BJ (cell line): Measurements from ENCODE around the gene ZNF467. TPM values are rescaled to one million over a fixed set of nuclear protein-coding genes. Genes with fewer than 3 reads are reported as not detected.

Source experiments
- CTCF ChIA-PET: fragments of 350-600 bp; formaldehyde crosslinking; extraction: SDS; loops from one replicate; lab custom pipeline; 2021; ENCODE audit warnings: antibody characterized with exemption, inconsistent platforms; lab: Yijun Ruan, JAX
- POLR2A ChIA-PET: fragments of 300-600 bp; sonication (Branson Sonifier 250); formaldehyde crosslinking; extraction: SDS; loops from one replicate; lab custom pipeline; 2021; ENCODE audit warnings: antibody characterized with exemption; lab: Charles Lee
- DNase-seq: peaks from one replicate; pipeline ENCODE4 v3.0.0-alpha.2; 2011; ENCODE audit warnings: low read depth
- H3K27me3 ChIP-seq: 2 replicates; pipeline ENCODE4 v1.6.0; 2011; ENCODE audit warnings: low read length; ENCODE audit not compliant: control insufficient read depth, insufficient read depth
- H3K36me3 ChIP-seq: 2 replicates; pipeline ENCODE4 v1.5.1; 2011; ENCODE audit warnings: low read length; ENCODE audit not compliant: control insufficient read depth, insufficient read depth
- H3K4me3 ChIP-seq: 2 replicates; pipeline ENCODE4 v1.5.1; 2011; ENCODE audit warnings: low read depth, mild to moderate bottlenecking, control low read depth, low read length
- CTCF ChIP-seq: IDR thresholded peaks from 2 replicates; pipeline ENCODE4 v1.5.1; 2011; ENCODE audit warnings: low read depth, mild to moderate bottlenecking, control low read depth, inconsistent platforms, low read length, moderate library complexity; ENCODE audit not compliant: insufficient read depth
- polyA plus RNA-seq: library from polyadenylated mRNA; depleted of rRNA; stranded (reverse); fragments of >200 nt; gene quantifications from 2 replicates; pipeline ENCODE4 v1.2.3, GENCODE V29; 2011

The ZNF467 gene
- polyA plus RNA-seq, 1 experiment: 1.6 TPM

GRCh38 chr7:149733924-149734790 is 39.2 kb downstream of the ZNF467 start:
- Histone ChIP-seq H3K36me3 (peaks cover 22% of the 10 kb centered on the region), H3K27me3 (no peaks in the 10 kb centered on the region; the same call in 1 of the 2 replicates), H3K4me3 (no peak overlapping the region)
- no peak for DNase-seq
- CTCF ChIA-PET: interaction anchor here (2.9 kb wide), 1 partner anchor 8 kb away, joined by 16 read pairs; no protein-coding TSS in a partner anchor
- TF ChIP-seq CTCF: no peak
- POLR2A ChIA-PET: no interaction called here

GRCh38 chr7:149733131-149733923 is 40.1 kb downstream of the ZNF467 start:
- ChIA-PET POLR2A (no interaction called here), CTCF (interaction anchor here (2.9 kb wide), 1 partner anchor 9 kb away, joined by 16 read pairs; no protein-coding TSS in a partner anchor)
- Histone ChIP-seq H3K27me3 (no peaks in the 10 kb centered on the region; the same call in 1 of the 2 replicates), H3K4me3 (no peak overlapping the region), H3K36me3 (peaks cover 29% of the 10 kb centered on the region)
- TF ChIP-seq CTCF: no peak
- no peak for DNase-seq

GRCh38 chr7:149732611-149733010 is 40.8 kb downstream of the ZNF467 start:
- H3K36me3 ChIP-seq: peaks cover 32% of the 10 kb centered on the region
- ChIA-PET POLR2A (no interaction called here), CTCF (interaction anchor here (2.9 kb wide), 1 partner anchor 9 kb away, joined by 16 read pairs; no protein-coding TSS in a partner anchor)
- H3K4me3 ChIP-seq: no peak overlapping the region
- no peak for DNase-seq
- TF ChIP-seq CTCF: no peak
- H3K27me3 ChIP-seq: no peaks in the 10 kb centered on the region; the same call in 1 of the 2 replicates

- ChIA-PET CTCF (interaction anchor here (2.1 to 2.9 kb wide), 3 partner anchors 10 to 69 kb away, joined by 7 to 16 read pairs (median 10); no protein-coding TSS in a partner anchor), POLR2A (no interaction called here)
- H3K36me3 ChIP-seq: peaks cover 32% of the 10 kb centered on the region
- H3K27me3 ChIP-seq: no peaks in the 10 kb centered on the region; the same call in 1 of the 2 replicates
- DNase-seq: no peak
- no peak for TF ChIP-seq CTCF
- H3K4me3 ChIP-seq: no peak overlapping the region
Measured at GRCh38 chr7:149732111-149732561, 41.3 kb downstream of the ZNF467 start.
